Esophagus squamous epithelium (tissue), 4 donors: Measurements from ENCODE around the gene SHISAL2A.

Experiments
- CTCF ChIP-seq, 6 experiments: fragments of 450-650 bp in 4 of 6; fragments of 200-600 bp in 2 of 6; sonication (generic) in 2 of 6; IDR thresholded peaks; one replicate each; pipeline ENCODE4 v1.5.1; 2016 to 2019; ENCODE audit warnings: antibody characterized with exemption in 6 of 6, mild to moderate bottlenecking in 4 of 6, moderate library complexity in 4 of 6
- POLR2A ChIP-seq, 4 donors: fragments of 450-650 bp; IDR thresholded peaks; one replicate each; pipeline ENCODE4 v1.6.1; 2017; ENCODE audit warnings: antibody characterized with exemption in 4 of 4, mild to moderate bottlenecking in 4 of 4, moderate library complexity in 3 of 4

GRCh38 chr1:52634111-52634510 lies 1.1 kb downstream of the SHISAL2A start:
- TF ChIP-seq CTCF (IDR thresholded peaks at IDR 0.05) (no peak), POLR2A (IDR thresholded peaks at IDR 0.05) (no peak)
